Measurements from ENCODE around the gene NMT1. TPM values are rescaled to one million over a fixed set of nuclear protein-coding genes. Genes with fewer than 3 reads are reported as not detected.

NMT1 gene
- total and polyA plus RNA-seq, 4 donors = 33.8 to 124 (median 103) TPM

- ATAC-seq (ENCODE audit: low FRiP score) (peak; percentile 90), DNase-seq (peak; percentile 99 to 100)
- peak within 1 kb of the TSS; percentile 85 to 94 for H3K27ac ChIP-seq (ENCODE audit: low read depth in 1 of 2, low read length in 2 of 2)
- H3K36me3 ChIP-seq (ENCODE audit: control insufficient read depth in 1 of 2, insufficient read depth in 2 of 2, low read length in 1 of 2) = no peaks in the 10 kb centered on the region
- peaks cover 0 to 2% of the 10 kb centered on the region in 2 donors for H3K27me3 ChIP-seq (ENCODE audit: control insufficient read depth in 1 of 2, insufficient read depth in 2 of 2, low read length in 1 of 2)
- no peaks in the 10 kb centered on the region for H3K9me3 ChIP-seq (ENCODE audit: control insufficient read depth, low read length)
- WGBS, 2 donors = 0% methylated on average over 57 to 58 of the region's 58 CpGs
- intact Hi-C loops (cut with DNase I) = loop anchor here in 1 of 2 donors (1.0 to 10.0 kb wide), 4 partner anchors 13 to 166 kb away; partner anchors contain the start of genes HEXIM2 and MAP3K14
- peaks cover 0 to 2% of the 10 kb centered on the region in 2 donors for H3K4me1 ChIP-seq (ENCODE audit: control insufficient read depth in 1 of 2, insufficient read depth in 2 of 2, low read length in 2 of 2)
- H3K4me3 ChIP-seq (ENCODE audit: low read length in 2 of 2) = peak within 1 kb of the TSS; percentile 60 to 83
Measured at GRCh38 chr17:45148183-45149036, 87.3 kb downstream of the NMT1 start, which contains the start of gene HEXIM1. TSS of gene HEXIM1 (plus strand) at chr17:45148475. CDS start at chr17:45149191, 716 bp downstream.

GRCh38 chr17:45149037-45149668 lies 88.0 kb downstream of the NMT1 start:
- intact Hi-C loops (cut with DNase I) = loop anchor here in 1 of 2 donors (2.0 to 10.0 kb wide), 3 partner anchors 24 to 166 kb away; partner anchors contain the start of gene MAP3K14
- Histone ChIP-seq H3K9me3 (ENCODE audit: control insufficient read depth, low read length) (no peaks in the 10 kb centered on the region), H3K36me3 (ENCODE audit: control insufficient read depth in 1 of 2, insufficient read depth in 2 of 2, low read length in 1 of 2) (no peaks in the 10 kb centered on the region), H3K4me3 (ENCODE audit: low read length in 2 of 2) (peak overlapping the region; percentile 60 to 64), H3K27ac (ENCODE audit: low read depth in 1 of 2, low read length in 2 of 2) (peak overlapping the region; percentile 71 to 94), H3K4me1 (ENCODE audit: control insufficient read depth in 1 of 2, insufficient read depth in 2 of 2, low read length in 2 of 2) (peaks cover 0 to 2% of the 10 kb centered on the region in 2 donors), H3K27me3 (ENCODE audit: control insufficient read depth in 1 of 2, insufficient read depth in 2 of 2, low read length in 1 of 2) (peaks cover 0 to 2% of the 10 kb centered on the region in 2 donors)
- peak; percentile 81 for ATAC-seq (ENCODE audit: low FRiP score)
- 0% methylated on average over 32 of the region's 32 CpGs for WGBS, 2 donors
- peak; percentile 92 to 96 for DNase-seq

GRCh38 chr17:45149669-45150664 lies 88.8 kb downstream of the NMT1 start:
- Histone ChIP-seq H3K27ac (ENCODE audit: low read depth in 1 of 2, low read length in 2 of 2) (peak overlapping the region; percentile 71 to 94), H3K4me3 (ENCODE audit: low read length in 2 of 2) (peak overlapping the region; percentile 60 to 64), H3K4me1 (ENCODE audit: control insufficient read depth in 1 of 2, insufficient read depth in 2 of 2, low read length in 2 of 2) (peaks cover 0 to 2% of the 10 kb centered on the region in 2 donors), H3K27me3 (ENCODE audit: control insufficient read depth in 1 of 2, insufficient read depth in 2 of 2, low read length in 1 of 2) (peaks cover 0 to 2% of the 10 kb centered on the region in 2 donors), H3K36me3 (ENCODE audit: control insufficient read depth in 1 of 2, insufficient read depth in 2 of 2, low read length in 1 of 2) (no peaks in the 10 kb centered on the region), H3K9me3 (ENCODE audit: control insufficient read depth, low read length) (no peaks in the 10 kb centered on the region)
- intact Hi-C loops (cut with DNase I) = loop anchor here in 1 of 2 donors (2.0 to 10.0 kb wide), 3 partner anchors 23 to 165 kb away; partner anchors contain the start of gene MAP3K14
- peak; percentile 84 to 89 for DNase-seq
- WGBS, 2 donors = 0% methylated on average over 56 of the region's 56 CpGs
- ATAC-seq (ENCODE audit: low FRiP score) = peak; percentile 23

GRCh38 chr17:45150911-45151809 lies 90.0 kb downstream of the NMT1 start:
- no peaks in the 10 kb centered on the region for H3K36me3 ChIP-seq (ENCODE audit: control insufficient read depth in 1 of 2, insufficient read depth in 2 of 2, low read length in 1 of 2)
- H3K4me3 ChIP-seq (ENCODE audit: low read length in 2 of 2) = peak overlapping the region; percentile 41 to 48
- H3K27ac ChIP-seq (ENCODE audit: low read depth in 1 of 2, low read length in 2 of 2) = no peak overlapping the region
- H3K4me1 ChIP-seq (ENCODE audit: control insufficient read depth in 1 of 2, insufficient read depth in 2 of 2, low read length in 2 of 2) = peaks cover 0 to 2% of the 10 kb centered on the region in 2 donors
- DNase-seq (peak; percentile 1 to 4), ATAC-seq (ENCODE audit: low FRiP score) (no peak)
- H3K27me3 ChIP-seq (ENCODE audit: control insufficient read depth in 1 of 2, insufficient read depth in 2 of 2, low read length in 1 of 2) = peaks cover 0 to 2% of the 10 kb centered on the region in 2 donors
- no peaks in the 10 kb centered on the region for H3K9me3 ChIP-seq (ENCODE audit: control insufficient read depth, low read length)
- WGBS, 2 donors = 10 to 12% methylated on average over 8 of the region's 8 CpGs
- intact Hi-C loops (cut with DNase I) = no loop called here

- Histone ChIP-seq H3K9me3 (ENCODE audit: control insufficient read depth, low read length) (no peaks in the 10 kb centered on the region), H3K27me3 (ENCODE audit: control insufficient read depth in 1 of 2, insufficient read depth in 2 of 2, low read length in 1 of 2) (no peaks in the 10 kb centered on the region), H3K4me3 (ENCODE audit: low read length in 2 of 2) (no peak overlapping the region), H3K4me1 (ENCODE audit: control insufficient read depth in 1 of 2, insufficient read depth in 2 of 2, low read length in 2 of 2) (peaks cover 0 to 2% of the 10 kb centered on the region in 2 donors), H3K36me3 (ENCODE audit: control insufficient read depth in 1 of 2, insufficient read depth in 2 of 2, low read length in 1 of 2) (no peaks in the 10 kb centered on the region), H3K27ac (ENCODE audit: low read depth in 1 of 2, low read length in 2 of 2) (no peak overlapping the region)
- WGBS, 2 donors = 91 to 92% methylated on average over 4 of the region's 4 CpGs
- DNase-seq (peak in 1 of 2 donors; percentile 9), ATAC-seq (ENCODE audit: low FRiP score) (no peak)
- intact Hi-C loops (cut with DNase I) = no loop called here
Measured at GRCh38 chr17:45155029-45155428, 93.9 kb downstream of the NMT1 start.

- peaks cover 0 to 2% of the 10 kb centered on the region in 2 donors for H3K4me1 ChIP-seq (ENCODE audit: control insufficient read depth in 1 of 2, insufficient read depth in 2 of 2, low read length in 2 of 2)
- WGBS, 2 donors = 94 to 97% methylated on average over 2 of the region's 2 CpGs
- ATAC-seq (ENCODE audit: low FRiP score) (no peak), DNase-seq (no peak)
- H3K9me3 ChIP-seq (ENCODE audit: control insufficient read depth, low read length) = no peaks in the 10 kb centered on the region
- H3K27ac ChIP-seq (ENCODE audit: low read depth in 1 of 2, low read length in 2 of 2) = no peak overlapping the region
- H3K4me3 ChIP-seq (ENCODE audit: low read length in 2 of 2) = no peak overlapping the region
- intact Hi-C loops (cut with DNase I) = no loop called here
- H3K36me3 ChIP-seq (ENCODE audit: control insufficient read depth in 1 of 2, insufficient read depth in 2 of 2, low read length in 1 of 2) = no peaks in the 10 kb centered on the region
- no peaks in the 10 kb centered on the region for H3K27me3 ChIP-seq (ENCODE audit: control insufficient read depth in 1 of 2, insufficient read depth in 2 of 2, low read length in 1 of 2)
Measured at GRCh38 chr17:45155483-45155882, 94.4 kb downstream of the NMT1 start.

- Histone ChIP-seq H3K9me3 (ENCODE audit: control insufficient read depth, low read length) (no peaks in the 10 kb centered on the region), H3K27me3 (ENCODE audit: control insufficient read depth in 1 of 2, insufficient read depth in 2 of 2, low read length in 1 of 2) (no peaks in the 10 kb centered on the region), H3K4me3 (ENCODE audit: low read length in 2 of 2) (no peak overlapping the region), H3K27ac (ENCODE audit: low read depth in 1 of 2, low read length in 2 of 2) (no peak overlapping the region), H3K36me3 (ENCODE audit: control insufficient read depth in 1 of 2, insufficient read depth in 2 of 2, low read length in 1 of 2) (no peaks in the 10 kb centered on the region), H3K4me1 (ENCODE audit: control insufficient read depth in 1 of 2, insufficient read depth in 2 of 2, low read length in 2 of 2) (peaks cover 0 to 2% of the 10 kb centered on the region in 2 donors)
- 89 to 90% methylated on average over 3 of the region's 3 CpGs for WGBS, 2 donors
- no peak for DNase-seq
- intact Hi-C loops (cut with DNase I) = no loop called here
- no peak for ATAC-seq (ENCODE audit: low FRiP score)
Measured at GRCh38 chr17:45156242-45156641, 95.1 kb downstream of the NMT1 start.

Data from aorta (tissue), 5 donors.